WTC11 (cell line): Measurements from ENCODE around the gene TMEM271. TPM values are rescaled to one million over a fixed set of nuclear protein-coding genes. Genes with fewer than 3 reads are reported as not detected.

Experiments used
- ATAC-seq: fragments of 200-7000 bp; cut with Tn5 transposase; 2 replicates; pipeline ENCODE4 v1.10.0; 2021; ENCODE audit warnings: mild to moderate bottlenecking, moderate library complexity
- CTCF ChIA-PET: fragments of 300-600 bp; sonication (Branson Sonifier 250); formaldehyde crosslinking; loops from one replicate; lab custom pipeline; 2021; ENCODE audit warnings: antibody characterized with exemption; lab: Charles Lee
- POLR2A ChIA-PET: fragments of 350-600 bp; sonication (Branson Sonifier 250); formaldehyde crosslinking; loops from one replicate; lab custom pipeline; 2021; ENCODE audit warnings: antibody characterized with exemption; lab: Charles Lee
- DNase-seq: peaks from one replicate; pipeline ENCODE4 v3.0.0; 2021; ENCODE audit warnings: low spot score
- H3K27ac Mint-ChIP-seq: 2 replicates; pipeline ENCODE4 v1.8.0; 2021; ENCODE audit warnings: mixed read lengths
- H3K27me3 Mint-ChIP-seq: 2 replicates; pipeline ENCODE4 v1.8.0; 2021; ENCODE audit warnings: low read depth, mild to moderate bottlenecking, moderate library complexity, mixed read lengths
- H3K36me3 Mint-ChIP-seq: 2 replicates; pipeline ENCODE4 v1.8.0; 2021; ENCODE audit warnings: mixed read lengths
- H3K4me1 Mint-ChIP-seq: 2 replicates; pipeline ENCODE4 v1.8.0; 2022; ENCODE audit warnings: mixed read lengths
- H3K4me3 Mint-ChIP-seq: 2 replicates; pipeline ENCODE4 v1.8.0; 2021; ENCODE audit warnings: mild to moderate bottlenecking, moderate library complexity, mixed read lengths
- H3K9me3 Mint-ChIP-seq: 2 replicates; pipeline ENCODE4 v1.8.0; 2021; ENCODE audit warnings: mixed read lengths
- AFF4 ChIP-seq: sonication (generic); formaldehyde crosslinking; IDR thresholded peaks from 2 replicates; pipeline ENCODE4 v1.8.1; 2023; ENCODE audit warnings: mild to moderate bottlenecking, missing genetic modification reagents, borderline replicate concordance
- KAT7 ChIP-seq: sonication (generic); formaldehyde crosslinking; IDR thresholded peaks from 2 replicates; pipeline ENCODE4 v1.8.1; 2023; ENCODE audit warnings: missing genetic modification reagents, mild to moderate bottlenecking, borderline replicate concordance
- MAX ChIP-seq: sonication (generic); formaldehyde crosslinking; IDR thresholded peaks from 2 replicates; pipeline ENCODE4 v1.8.0; 2022; ENCODE audit warnings: mild to moderate bottlenecking, missing genetic modification reagents
- MYBL2 ChIP-seq: sonication (generic); formaldehyde crosslinking; IDR thresholded peaks from 2 replicates; pipeline ENCODE4 v1.8.1; 2023; ENCODE audit warnings: mild to moderate bottlenecking, moderate library complexity, missing genetic modification reagents
- NFATC4 ChIP-seq: fragments of 250-450 bp; sonication (Bioruptor Pico); IDR thresholded peaks from 2 replicates; pipeline ENCODE4 v1.9.0; 2021; ENCODE audit warnings: mild to moderate bottlenecking
- NR2C2 ChIP-seq: sonication (generic); formaldehyde crosslinking; IDR thresholded peaks from 2 replicates; pipeline ENCODE4 v1.8.0; 2022; ENCODE audit warnings: mild to moderate bottlenecking, missing genetic modification reagents
- PRDM15 ChIP-seq: sonication (generic); formaldehyde crosslinking; IDR thresholded peaks from 2 replicates; pipeline ENCODE4 v1.8.0; 2022; ENCODE audit warnings: missing genetic modification reagents
- SMAD4 ChIP-seq: sonication (generic); formaldehyde crosslinking; IDR thresholded peaks from 2 replicates; pipeline ENCODE4 v1.8.0; 2022; ENCODE audit warnings: mild to moderate bottlenecking, missing genetic modification reagents
- TCF7 ChIP-seq: sonication (generic); formaldehyde crosslinking; IDR thresholded peaks from 2 replicates; pipeline ENCODE4 v1.8.0; 2022; ENCODE audit warnings: mild to moderate bottlenecking, low read depth, missing genetic modification reagents, moderate library complexity
- USF1 ChIP-seq: sonication (generic); formaldehyde crosslinking; IDR thresholded peaks from 2 replicates; pipeline ENCODE4 v1.8.0; 2022; ENCODE audit warnings: mild to moderate bottlenecking, missing genetic modification reagents
- ZMAT4 ChIP-seq: fragments of 250-450 bp; sonication (Bioruptor Pico); IDR thresholded peaks from 2 replicates; pipeline ENCODE4 v1.9.0; 2021; ENCODE audit warnings: mild to moderate bottlenecking
- ZNF138 ChIP-seq: sonication (generic); formaldehyde crosslinking; conservative IDR thresholded peaks from 2 replicates; pipeline ENCODE4 v1.8.1; 2022; ENCODE audit warnings: mild to moderate bottlenecking, moderate library complexity, missing genetic modification reagents
- ZNF263 ChIP-seq: sonication (generic); formaldehyde crosslinking; IDR thresholded peaks from 2 replicates; pipeline ENCODE4 v1.8.1; 2022; ENCODE audit warnings: low read depth, mild to moderate bottlenecking, moderate library complexity, missing genetic modification reagents
- ZNF416 ChIP-seq: fragments of 250-450 bp; sonication (Bioruptor Pico); IDR thresholded peaks from 2 replicates; pipeline ENCODE4 v1.9.0; 2021; ENCODE audit warnings: mild to moderate bottlenecking, inconsistent platforms
- ZNF512 ChIP-seq: sonication (generic); formaldehyde crosslinking; IDR thresholded peaks from 2 replicates; pipeline ENCODE4 v1.8.1; 2022; ENCODE audit warnings: missing genetic modification reagents, borderline replicate concordance
- total RNA-seq: library from RNA; stranded (reverse); gene quantifications from 3 replicates; pipeline ENCODE4 v1.2.3, GENCODE V29; 2021

The TMEM271 gene
- total RNA-seq, 1 experiment from 2014 or later: 0.31 TPM

GRCh38 chr4:526189-526909, 49.7 kb downstream of the TMEM271 start (continued):
- no peak for TF ChIP-seq ZNF512 (CRISPR knock-in tag)
- no peak for TF ChIP-seq MAX (CRISPR knock-in tag)
- no peak for TF ChIP-seq ZNF416 (CRISPR knock-in tag)
- no peak for TF ChIP-seq PRDM15 (CRISPR knock-in tag)
- TF ChIP-seq ZNF263 (CRISPR knock-in tag): no peak
- TF ChIP-seq, all 79 proteins: peak for 0

- ChIA-PET CTCF (no interaction called here), POLR2A (no interaction called here)
- Mint-ChIP-seq H3K9me3 (no peaks in the 10 kb centered on the region), H3K4me1 (peaks cover 16% of the 10 kb centered on the region), H3K4me3 (no peak overlapping the region), H3K27ac (no peak overlapping the region), H3K36me3 (peaks cover 50% of the 10 kb centered on the region), H3K27me3 (no peaks in the 10 kb centered on the region)
- TF ChIP-seq KAT7 (CRISPR knock-in tag): no peak
- no peak for TF ChIP-seq AFF4 (CRISPR knock-in tag)
- DNase-seq (no peak), ATAC-seq (no peak)
These were observed 50.4 kb downstream of the TMEM271 start for GRCh38 chr4:525660-526059.

- Mint-ChIP-seq H3K36me3 (peaks cover 42% of the 10 kb centered on the region), H3K9me3 (no peaks in the 10 kb centered on the region), H3K4me1 (peaks cover 16% of the 10 kb centered on the region), H3K27ac (no peak overlapping the region), H3K4me3 (no peak overlapping the region), H3K27me3 (no peaks in the 10 kb centered on the region)
- POLR2A ChIA-PET: no interaction called here
- ATAC-seq (no peak), DNase-seq (no peak)
- CTCF ChIA-PET: no interaction called here
- TF ChIP-seq ZMAT4 (CRISPR knock-in tag) (no peak), NFATC4 (no peak), MYBL2 (CRISPR knock-in tag) (no peak), USF1 (CRISPR knock-in tag) (no peak), NR2C2 (CRISPR knock-in tag) (no peak), ZNF138 (CRISPR knock-in tag) (no peak), TCF7 (CRISPR knock-in tag) (no peak), SMAD4 (CRISPR knock-in tag) (no peak), AFF4 (CRISPR knock-in tag) (no peak)
These were observed 51.9 kb downstream of the TMEM271 start for GRCh38 chr4:524196-524595.
